ENCODE measurements around the gene VPREB1.

Gene VPREB1

DNA sequence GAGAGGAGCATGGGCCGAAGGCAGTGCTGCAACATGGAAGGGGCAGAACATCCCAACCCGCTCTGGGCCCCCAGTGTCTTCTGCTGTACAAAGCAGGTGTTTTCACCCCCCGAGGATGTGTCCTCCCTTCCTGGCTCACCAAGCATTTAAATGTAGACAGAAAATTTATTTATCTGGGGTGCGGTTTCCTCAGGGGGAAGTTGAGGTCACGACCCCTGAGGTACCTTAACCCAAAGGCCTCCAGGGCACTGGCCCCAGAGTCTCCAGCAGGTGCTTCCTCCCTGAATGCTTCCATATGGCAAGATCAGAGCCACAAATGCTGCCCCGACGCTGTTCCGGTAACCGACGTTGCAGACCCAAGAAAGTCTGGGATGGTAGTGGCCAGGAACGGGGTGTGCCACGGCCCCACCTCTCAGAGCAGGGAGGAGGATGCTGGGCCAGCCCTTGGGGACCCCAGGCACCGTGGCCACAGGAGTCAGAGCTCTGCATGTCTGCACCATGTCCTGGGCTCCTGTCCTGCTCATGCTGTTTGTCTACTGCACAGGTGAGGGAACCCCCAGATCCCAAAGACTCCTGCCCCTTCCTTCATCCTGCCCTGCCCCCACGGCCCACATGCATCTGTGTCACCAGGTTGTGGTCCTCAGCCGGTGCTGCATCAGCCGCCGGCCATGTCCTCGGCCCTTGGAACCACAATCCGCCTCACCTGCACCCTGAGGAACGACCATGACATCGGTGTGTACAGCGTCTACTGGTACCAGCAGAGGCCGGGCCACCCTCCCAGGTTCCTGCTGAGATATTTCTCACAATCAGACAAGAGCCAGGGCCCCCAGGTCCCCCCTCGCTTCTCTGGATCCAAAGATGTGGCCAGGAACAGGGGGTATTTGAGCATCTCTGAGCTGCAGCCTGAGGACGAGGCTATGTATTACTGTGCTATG is at the start of gene VPREB1:
TSS of gene VPREB1 (plus strand) at position 471 of the 935 bp plus-strand sequence. CDS start at position 499, 28 bp downstream.
- DNase-seq = no peak
- TF ChIP-seq POLR2A (IDR thresholded peaks at IDR 0.05; ENCODE audit: low read length) (no peak), GATA1 (IDR thresholded peaks at IDR 0.05; ENCODE audit: low read depth, low read length) (no peak)

DNA sequence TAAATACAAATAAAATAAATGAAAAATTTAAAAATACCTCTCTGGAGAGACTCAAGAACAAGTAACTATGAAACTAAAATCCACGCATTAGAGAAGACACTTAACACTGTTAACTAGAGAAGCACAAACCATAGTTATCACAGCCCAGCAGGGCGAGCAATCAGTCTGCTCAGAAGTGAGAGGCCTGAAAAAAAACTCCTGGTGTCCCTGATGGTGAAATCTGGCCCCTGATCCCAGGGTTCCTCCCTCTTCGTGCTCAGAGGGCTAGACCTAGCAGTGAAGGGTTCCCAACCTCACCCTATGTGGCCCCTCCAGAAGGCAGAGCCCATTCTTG is 49.7 kb upstream of the VPREB1 start:
- TF ChIP-seq POLR2A (IDR thresholded peaks at IDR 0.05; ENCODE audit: low read length) = no peak
- TF ChIP-seq GATA1 (IDR thresholded peaks at IDR 0.05; ENCODE audit: low read depth, low read length) = no peak

GRCh38 chr22:22195265-22196017 is 49.1 kb upstream of the VPREB1 start:
- no peak for TF ChIP-seq POLR2A (IDR thresholded peaks at IDR 0.05; ENCODE audit: low read length)
- no peak for TF ChIP-seq GATA1 (IDR thresholded peaks at IDR 0.05; ENCODE audit: low read depth, low read length)
- peak; percentile 82 to 85 for DNase-seq

More for the DNA sequence above, 49.7 kb upstream of the VPREB1 start:
- no peak for DNase-seq

DNA sequence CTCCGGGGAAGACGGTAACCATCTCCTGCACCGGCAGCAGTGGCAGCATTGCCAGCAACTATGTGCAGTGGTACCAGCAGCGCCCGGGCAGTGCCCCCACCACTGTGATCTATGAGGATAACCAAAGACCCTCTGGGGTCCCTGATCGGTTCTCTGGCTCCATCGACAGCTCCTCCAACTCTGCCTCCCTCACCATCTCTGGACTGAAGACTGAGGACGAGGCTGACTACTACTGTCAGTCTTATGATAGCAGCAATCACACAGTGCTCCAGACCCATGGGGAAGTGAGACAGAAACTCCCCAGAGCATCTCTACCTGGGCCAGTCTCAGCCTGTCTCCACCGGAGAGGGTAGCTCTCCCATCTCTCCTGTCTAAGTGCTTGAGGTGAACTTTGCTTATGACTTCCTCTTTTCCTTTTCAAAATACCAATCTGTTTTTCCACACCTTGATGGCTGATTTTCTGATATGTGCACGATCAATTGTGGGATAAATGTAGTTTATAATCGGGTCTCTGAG is 48.5 kb upstream of the VPREB1 start:
- no peak for TF ChIP-seq POLR2A (IDR thresholded peaks at IDR 0.05; ENCODE audit: low read length)

DNA sequence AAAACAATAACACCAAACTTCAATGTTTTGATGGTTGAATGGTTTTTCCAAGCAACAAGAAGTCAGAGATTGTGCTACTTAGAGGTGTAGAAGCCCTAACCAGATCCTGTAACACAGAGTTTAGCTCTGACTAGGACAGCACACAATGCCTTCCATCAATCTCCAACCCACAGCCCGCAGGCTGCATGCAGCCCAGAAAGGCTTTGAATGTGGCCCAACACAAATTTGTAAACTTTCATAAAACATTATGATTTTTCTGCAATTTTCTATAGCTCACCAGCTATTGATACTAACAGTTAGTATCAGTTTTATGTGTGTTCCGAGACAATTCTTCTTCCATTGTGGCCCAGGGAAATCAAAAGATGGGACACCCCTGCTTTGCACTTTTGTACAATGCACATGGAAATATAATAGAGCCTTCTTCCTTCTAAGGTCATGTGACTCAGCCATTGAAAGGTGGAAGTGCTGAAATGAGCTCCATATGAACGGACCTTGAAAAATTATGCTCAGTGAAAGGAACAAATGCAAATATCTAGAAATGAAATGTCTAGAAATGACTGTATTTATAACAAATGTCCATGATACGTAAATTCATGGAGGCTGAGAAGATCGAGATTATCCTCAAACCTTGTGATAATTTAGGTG is 47.6 kb upstream of the VPREB1 start:
- no peak for DNase-seq
- TF ChIP-seq GATA1 (IDR thresholded peaks at IDR 0.05; ENCODE audit: low read depth, low read length) = no peak
- TF ChIP-seq POLR2A (IDR thresholded peaks at IDR 0.05; ENCODE audit: low read length) = no peak

More for the DNA sequence above, 48.5 kb upstream of the VPREB1 start:
- no peak for DNase-seq

- no peak for DNase-seq
- no peak for TF ChIP-seq GATA1 (IDR thresholded peaks at IDR 0.05; ENCODE audit: low read depth, low read length)
- no peak for TF ChIP-seq POLR2A (IDR thresholded peaks at IDR 0.05; ENCODE audit: low read length)
Measured at GRCh38 chr22:22197993-22198402, 46.6 kb upstream of the VPREB1 start.

- no peak for DNase-seq
- TF ChIP-seq GATA1 (IDR thresholded peaks at IDR 0.05; ENCODE audit: low read depth, low read length) (no peak), POLR2A (IDR thresholded peaks at IDR 0.05; ENCODE audit: low read length) (no peak)
Measured at GRCh38 chr22:22198751-22199150, 45.8 kb upstream of the VPREB1 start.

- no peak for DNase-seq
- TF ChIP-seq GATA1 (IDR thresholded peaks at IDR 0.05; ENCODE audit: low read depth, low read length) = no peak
- no peak for TF ChIP-seq POLR2A (IDR thresholded peaks at IDR 0.05; ENCODE audit: low read length)
Measured at GRCh38 chr22:22199634-22200033, 45.0 kb upstream of the VPREB1 start.

- no peak for DNase-seq
- TF ChIP-seq POLR2A (IDR thresholded peaks at IDR 0.05; ENCODE audit: low read length) = no peak
- TF ChIP-seq GATA1 (IDR thresholded peaks at IDR 0.05; ENCODE audit: low read depth, low read length) = no peak
Measured at GRCh38 chr22:22200569-22201184, 43.9 kb upstream of the VPREB1 start.

DNA sequence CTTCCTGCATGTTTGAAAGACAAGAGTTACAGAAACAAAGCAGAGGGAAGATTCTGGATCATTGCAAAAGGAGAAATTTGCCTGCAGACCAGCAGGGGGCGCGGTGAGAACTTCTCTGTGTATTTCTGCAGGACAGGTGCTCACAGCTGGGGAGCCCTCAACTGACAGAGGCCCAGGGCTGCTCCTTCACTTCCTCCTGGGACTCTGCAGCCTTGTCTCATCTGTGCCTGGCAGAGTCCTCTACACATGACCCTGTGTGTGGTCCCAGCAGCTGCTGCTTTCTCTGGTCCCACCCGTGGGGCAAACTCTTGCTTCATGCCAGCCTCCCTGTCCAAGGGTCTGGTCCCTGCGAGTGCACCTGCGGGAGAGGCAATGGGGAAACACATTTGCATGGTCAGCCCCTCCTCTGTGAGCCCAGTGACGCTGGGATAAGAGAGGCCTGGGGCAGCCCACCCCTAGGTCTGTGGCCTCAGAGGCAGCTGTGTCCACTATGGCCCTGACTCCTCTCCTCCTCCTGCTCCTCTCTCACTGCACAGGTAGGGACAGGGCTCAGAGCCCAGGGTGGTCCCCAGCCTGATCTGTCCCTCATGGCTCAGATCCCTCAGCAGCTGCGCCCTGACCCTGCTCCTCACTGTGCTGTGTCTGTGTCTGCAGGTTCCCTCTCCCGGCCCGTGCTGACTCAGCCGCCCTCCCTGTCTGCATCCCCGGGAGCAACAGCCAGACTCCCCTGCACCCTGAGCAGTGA is 43.2 kb upstream of the VPREB1 start:
- no peak for TF ChIP-seq GATA1 (IDR thresholded peaks at IDR 0.05; ENCODE audit: low read depth, low read length)
- TF ChIP-seq POLR2A (IDR thresholded peaks at IDR 0.05; ENCODE audit: low read length) = no peak
- peak; percentile 49 to 71 for DNase-seq

DNA sequence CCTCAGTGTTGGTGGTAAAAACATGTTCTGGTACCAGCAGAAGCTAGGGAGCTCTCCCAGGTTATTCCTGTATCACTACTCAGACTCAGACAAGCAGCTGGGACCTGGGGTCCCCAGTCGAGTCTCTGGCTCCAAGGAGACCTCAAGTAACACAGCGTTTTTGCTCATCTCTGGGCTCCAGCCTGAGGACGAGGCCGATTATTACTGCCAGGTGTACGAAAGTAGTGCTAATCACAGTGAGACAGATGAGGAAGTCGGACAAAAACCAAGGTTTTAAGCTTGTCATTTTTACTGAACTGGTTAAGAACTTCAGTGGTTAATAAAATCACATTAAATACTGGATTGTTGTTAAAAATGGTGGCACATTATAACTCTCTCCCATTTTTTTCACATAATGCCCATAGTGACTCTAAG is 42.6 kb upstream of the VPREB1 start:
- TF ChIP-seq POLR2A (IDR thresholded peaks at IDR 0.05; ENCODE audit: low read length) (no peak), GATA1 (IDR thresholded peaks at IDR 0.05; ENCODE audit: low read depth, low read length) (no peak)
- DNase-seq = no peak

DNA sequence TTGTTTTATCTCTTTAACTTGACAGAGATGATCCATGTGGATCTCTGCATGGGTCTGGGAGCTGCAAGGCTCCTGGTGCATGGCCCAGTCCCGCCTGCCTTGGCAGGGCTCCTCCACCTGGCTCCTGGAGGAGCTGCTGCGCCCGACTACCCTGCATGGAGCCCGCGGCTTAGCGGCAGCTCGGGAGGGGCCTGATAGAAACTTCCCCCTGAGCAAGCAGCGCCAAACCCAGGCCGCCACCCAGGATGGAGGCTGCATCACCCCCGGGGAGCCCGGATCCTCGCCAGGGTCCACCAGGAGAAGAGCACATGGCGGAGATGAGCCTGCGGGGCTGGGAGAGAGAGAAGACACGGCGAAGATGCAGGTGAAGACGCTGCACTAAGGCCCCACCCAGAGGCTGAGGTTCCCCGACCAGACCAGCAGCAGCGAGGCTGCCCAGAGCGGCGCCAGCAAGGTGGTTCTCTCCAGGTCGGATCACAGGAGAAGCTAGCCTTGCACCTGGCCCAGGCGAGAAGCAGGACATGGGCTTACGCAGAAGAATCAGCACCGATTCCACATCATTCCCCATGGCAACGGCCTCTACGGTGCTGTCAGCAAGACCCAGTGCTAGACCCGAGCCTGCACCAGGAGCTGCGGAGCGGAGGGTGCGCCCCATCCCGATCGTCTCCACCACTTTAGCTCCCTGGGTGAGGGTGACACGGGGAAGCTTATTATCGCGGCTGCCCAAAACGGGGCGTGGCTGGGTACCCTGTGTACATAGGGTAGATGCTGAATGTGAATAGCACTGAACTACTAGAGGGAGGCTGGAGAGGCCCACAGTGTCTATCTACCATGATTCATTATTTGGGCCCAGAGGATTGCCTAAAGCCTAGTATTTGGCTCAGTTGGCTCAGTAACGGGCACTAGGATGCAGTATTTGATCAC is 41.3 kb upstream of the VPREB1 start:
- DNase-seq = no peak
- TF ChIP-seq GATA1 (IDR thresholded peaks at IDR 0.05; ENCODE audit: low read depth, low read length) = no peak
- TF ChIP-seq POLR2A (IDR thresholded peaks at IDR 0.05; ENCODE audit: low read length) = no peak

All from erythroblast (primary cell).